Neuronal stem cell (in vitro differentiated cells): Measurements from ENCODE around the gene UTP20.

Experiments
- DNase-seq: peaks from one replicate; pipeline ENCODE4 v3.0.0-alpha.2; 2013; ENCODE audit warnings: low spot score
- H2AFZ ChIP-seq: one replicate; pipeline ENCODE4 v1.6.1; 2013; ENCODE audit warnings: mild to moderate bottlenecking, low read length, inconsistent platforms
- H2AK5ac ChIP-seq: 2 replicates; pipeline ENCODE4 v1.6.1; 2013; ENCODE audit warnings: low read depth, mild to moderate bottlenecking, inconsistent platforms, low read length, moderate library complexity, mixed read lengths
- H2BK120ac ChIP-seq: 2 replicates; pipeline ENCODE4 v1.6.1; 2013; ENCODE audit warnings: low read depth, mild to moderate bottlenecking, inconsistent platforms, low read length, moderate library complexity, mixed read lengths
- H2BK12ac ChIP-seq: one replicate; pipeline ENCODE4 v1.6.1; 2013; ENCODE audit warnings: low read length, inconsistent platforms
- H2BK15ac ChIP-seq: 2 replicates; pipeline ENCODE4 v1.6.1; 2013; ENCODE audit warnings: mild to moderate bottlenecking, low read length, inconsistent platforms, mixed read lengths
- H2BK5ac ChIP-seq: one replicate; pipeline ENCODE4 v1.6.1; 2013; ENCODE audit warnings: inconsistent platforms, mild to moderate bottlenecking, low read length, moderate library complexity
- H3K14ac ChIP-seq: one replicate; pipeline ENCODE4 v1.6.1; 2013; ENCODE audit warnings: low read length, inconsistent platforms
- H3K18ac ChIP-seq: 2 replicates; pipeline ENCODE4 v1.6.1; 2013; ENCODE audit warnings: low read length, inconsistent platforms
- H3K23ac ChIP-seq: 2 replicates; pipeline ENCODE4 v1.6.1; 2013; ENCODE audit warnings: low read depth, mild to moderate bottlenecking, mixed read lengths, low read length, inconsistent platforms; ENCODE audit not compliant: poor library complexity
- H3K27ac ChIP-seq: replicated peaks from 3 replicates; pipeline ENCODE4 v1.5.1; 2013; ENCODE audit warnings: low read length, inconsistent platforms
- H3K27me3 ChIP-seq, 3 experiments: 2 replicates each; pipeline ENCODE4 v1.6.1; 2013; ENCODE audit warnings: low read length in 3 of 3, mild to moderate bottlenecking in 2 of 3, inconsistent platforms in 1 of 3, low read depth in 1 of 3, mixed read lengths in 1 of 3, moderate library complexity in 1 of 3; ENCODE audit not compliant: control insufficient read depth in 3 of 3, insufficient read depth in 3 of 3
- H3K36me3 ChIP-seq, 2 donors: replicated peaks in 1 of 2; 2 replicates each; pipeline ENCODE4 v1.6.1; 2013; ENCODE audit warnings: low read length in 2 of 2; ENCODE audit not compliant: control insufficient read depth in 2 of 2, insufficient read depth in 2 of 2
- H3K4ac ChIP-seq: 2 replicates; pipeline ENCODE4 v1.6.1; 2013; ENCODE audit warnings: inconsistent platforms, mild to moderate bottlenecking, low read length, moderate library complexity
- H3K4me1 ChIP-seq, 2 donors: 1 replicate in 1 of 2; 2 replicates in 1 of 2; pipeline ENCODE4 v1.6.1; 2013; ENCODE audit warnings: low read length in 2 of 2, low read depth in 1 of 2; ENCODE audit not compliant: control insufficient read depth in 2 of 2, insufficient read depth in 1 of 2
- H3K4me2 ChIP-seq: one replicate; pipeline ENCODE4 v1.6.1; 2013; ENCODE audit warnings: mild to moderate bottlenecking, low read length, inconsistent platforms; ENCODE audit not compliant: insufficient read depth, poor library complexity, severe bottlenecking
- H3K4me3 ChIP-seq, 2 donors: 2 replicates each; pipeline ENCODE4 v1.5.1; 2013; ENCODE audit warnings: low read length in 2 of 2, mild to moderate bottlenecking in 2 of 2, inconsistent platforms in 1 of 2, moderate library complexity in 1 of 2
- H3K79me1 ChIP-seq: one replicate; pipeline ENCODE4 v1.6.1; 2013; ENCODE audit warnings: low read depth, mild to moderate bottlenecking, inconsistent platforms, low read length, moderate library complexity
- H3K9ac ChIP-seq: one replicate; pipeline ENCODE4 v1.6.1; 2013; ENCODE audit warnings: mild to moderate bottlenecking, low read depth, low read length, inconsistent platforms; ENCODE audit not compliant: poor library complexity
- H3K9me3 ChIP-seq, 2 donors: replicated peaks in 1 of 2; 2 replicates each; pipeline versions ENCODE3 to v1.6.1; 2013; ENCODE audit warnings: low read length in 2 of 2, mild to moderate bottlenecking in 2 of 2, inconsistent platforms in 1 of 2, low read depth in 1 of 2, mixed read lengths in 1 of 2, moderate library complexity in 1 of 2; ENCODE audit not compliant: control insufficient read depth in 2 of 2, insufficient read depth in 1 of 2
- H4K8ac ChIP-seq: one replicate; pipeline ENCODE4 v1.6.1; 2013; ENCODE audit warnings: low read depth, mild to moderate bottlenecking, inconsistent platforms, low read length, moderate library complexity
- H4K91ac ChIP-seq: one replicate; pipeline ENCODE4 v1.6.1; 2013; ENCODE audit warnings: low read length, low read depth, mild to moderate bottlenecking, inconsistent platforms; ENCODE audit not compliant: poor library complexity
- WGBS, 2 donors: extraction: QIAGEN DNeasy Blood & Tissue Kit; methylation state at CpG; one replicate each; pipeline ENCODE4 v1.1.7; 2013; ENCODE audit warnings: missing lambda C conversion rate in 2 of 2, mixed read lengths in 1 of 2; ENCODE audit not compliant: insufficient read length in 2 of 2, insufficient replicate concordance in 1 of 2; ENCODE audit errors: extremely low coverage in 2 of 2; 5-methylcytosine and 5-hydroxymethylcytosine counted together

The UTP20 gene

DNA sequence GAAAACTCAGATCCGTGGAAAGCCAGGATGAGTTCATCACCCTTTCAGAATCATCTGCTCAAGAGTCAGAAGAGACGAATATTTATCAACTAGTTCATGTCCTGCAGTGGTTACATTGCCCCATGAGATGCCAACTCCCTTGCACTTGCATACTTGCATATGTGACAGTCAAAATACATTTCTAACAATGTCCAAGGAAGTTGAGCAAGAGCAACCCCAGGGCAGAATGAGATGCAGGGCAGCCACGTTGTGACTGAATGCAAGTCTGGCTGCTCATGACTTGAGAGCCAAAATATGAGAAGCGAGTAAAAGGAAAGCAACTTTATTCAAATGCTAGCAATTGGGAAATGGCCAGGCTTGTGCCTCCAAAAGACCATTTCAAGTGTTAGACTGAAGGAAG, 23.6 kb upstream of the UTP20 start:
- H2AK5ac ChIP-seq: no peak overlapping the region
- H4K8ac ChIP-seq: no peak overlapping the region
- peaks cover 0 to 4% of the 10 kb centered on the region in 2 donors for H3K9me3 ChIP-seq
- no peak overlapping the region for H4K91ac ChIP-seq
- no CpG with 5 or more reads among the region's 4 CpGs for WGBS, 2 donors
- no peak overlapping the region for H3K23ac ChIP-seq
- H3K79me1 ChIP-seq: no peaks in the 10 kb centered on the region
- no peak overlapping the region for H3K4me2 ChIP-seq
- no peak overlapping the region for H2AFZ ChIP-seq
- H3K4me3 ChIP-seq: no peak overlapping the region
- H3K18ac ChIP-seq: no peak overlapping the region
- no peaks in the 10 kb centered on the region for H3K4me1 ChIP-seq
- H2BK5ac ChIP-seq: no peak overlapping the region
- no peaks in the 10 kb centered on the region for H3K36me3 ChIP-seq
- H3K9ac ChIP-seq: no peak overlapping the region
- no peak overlapping the region for H2BK120ac ChIP-seq
- no peak overlapping the region for H3K27ac ChIP-seq
- no peak overlapping the region for H3K4ac ChIP-seq
- no peak overlapping the region for H2BK12ac ChIP-seq
- no peak overlapping the region for H3K14ac ChIP-seq
- no peaks in the 10 kb centered on the region for H3K27me3 ChIP-seq
- DNase-seq: no peak
- no peak overlapping the region for H2BK15ac ChIP-seq

DNA sequence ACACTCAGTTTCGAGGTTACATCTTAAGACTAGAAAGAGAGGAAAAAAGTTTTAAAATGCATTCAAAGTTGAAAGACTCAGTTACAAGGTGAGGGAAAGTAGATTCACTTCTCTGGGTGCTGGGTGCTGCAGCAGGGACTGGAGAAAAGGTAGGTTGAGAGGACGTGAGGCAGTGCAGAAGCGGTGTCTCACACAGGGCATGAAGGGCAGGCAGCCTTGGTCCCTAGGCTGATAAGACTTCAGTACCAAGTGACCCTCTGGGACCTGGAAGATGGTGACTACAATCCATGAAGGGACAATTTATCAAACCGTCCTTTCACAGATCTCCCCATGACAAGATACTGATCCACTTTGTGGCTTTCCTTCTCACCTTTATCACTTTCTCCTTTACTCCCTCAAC, 22.5 kb upstream of the UTP20 start:
- no peaks in the 10 kb centered on the region for H3K79me1 ChIP-seq
- no peak overlapping the region for H4K8ac ChIP-seq
- H3K9ac ChIP-seq: no peak overlapping the region
- no peak overlapping the region for H3K23ac ChIP-seq
- no CpG with 5 or more reads among the region's 4 CpGs for WGBS, 2 donors
- no peak overlapping the region for H3K18ac ChIP-seq
- H3K4ac ChIP-seq: no peak overlapping the region
- H3K27ac ChIP-seq: no peak overlapping the region
- no peak overlapping the region for H3K14ac ChIP-seq
- no peak overlapping the region for H2BK12ac ChIP-seq
- no peak overlapping the region for H2AK5ac ChIP-seq
- H3K4me2 ChIP-seq: no peak overlapping the region
- no peaks in the 10 kb centered on the region for H3K27me3 ChIP-seq
- no peak overlapping the region for H3K4me3 ChIP-seq
- H3K4me1 ChIP-seq: no peaks in the 10 kb centered on the region
- no peak overlapping the region for H2AFZ ChIP-seq
- no peak overlapping the region for H2BK5ac ChIP-seq
- no peaks in the 10 kb centered on the region for H3K36me3 ChIP-seq
- H2BK15ac ChIP-seq: no peak overlapping the region
- H4K91ac ChIP-seq: no peak overlapping the region
- DNase-seq: no peak
- H3K9me3 ChIP-seq: peaks cover 0 to 4% of the 10 kb centered on the region in 2 donors
- H2BK120ac ChIP-seq: no peak overlapping the region

DNA sequence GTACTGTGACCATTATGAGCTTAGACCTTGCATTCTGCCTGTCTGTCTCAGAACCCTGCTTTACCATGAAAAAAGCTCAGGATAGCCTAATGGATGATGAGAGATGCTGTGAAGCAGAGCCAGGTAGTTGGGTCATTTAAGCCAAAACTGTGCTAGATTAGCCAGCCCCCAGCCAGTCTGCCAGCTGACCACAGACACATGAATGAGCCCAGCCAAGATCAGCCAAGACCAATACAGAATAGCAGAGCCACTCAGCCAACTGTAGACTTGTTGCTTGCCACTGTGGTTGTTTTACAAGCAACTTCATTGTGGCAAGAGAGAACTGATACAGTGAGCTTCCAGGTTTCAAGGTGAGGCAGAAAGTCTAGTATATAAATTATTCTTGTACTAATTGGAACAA, 12.8 kb upstream of the UTP20 start:
- Histone ChIP-seq H3K27me3 (no peaks in the 10 kb centered on the region), H3K4me3 (peak overlapping the region in 1 of 2 donors; percentile 16)

DNA sequence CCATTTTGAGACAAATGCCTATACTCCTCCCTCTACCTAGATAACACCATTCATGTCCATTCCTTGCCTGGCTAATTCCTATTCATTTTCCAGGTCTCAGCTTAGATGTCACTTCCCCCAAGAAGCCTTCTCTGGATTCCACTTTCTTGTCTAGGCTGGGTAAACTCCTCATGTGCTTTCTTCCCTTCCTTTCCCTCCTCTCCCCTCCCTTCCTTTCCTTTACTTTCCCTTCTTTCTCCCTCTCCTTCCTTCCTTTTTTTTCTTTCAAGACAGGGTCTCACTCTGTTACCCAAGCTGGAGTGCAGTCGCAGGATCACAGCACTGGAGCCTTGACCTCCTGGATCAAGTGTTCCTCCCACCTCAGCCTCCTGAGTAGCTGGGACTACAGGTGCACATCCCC, 3.5 kb upstream of the UTP20 start:
- no peak overlapping the region for H3K9ac ChIP-seq
- no peaks in the 10 kb centered on the region for H3K79me1 ChIP-seq
- no CpG with 5 or more reads among the region's 1 CpG for WGBS, 2 donors
- no peak overlapping the region for H4K91ac ChIP-seq
- H3K4me3 ChIP-seq: no peak overlapping the region
- peaks cover 0 to 7% (median 0%) of the 10 kb centered on the region in 3 experiments for H3K27me3 ChIP-seq
- no peak overlapping the region for H2BK15ac ChIP-seq
- no peak overlapping the region for H3K14ac ChIP-seq
- no peak overlapping the region for H3K4me2 ChIP-seq
- no peaks in the 10 kb centered on the region for H3K36me3 ChIP-seq
- DNase-seq: no peak
- H2BK120ac ChIP-seq: no peak overlapping the region
- no peaks in the 10 kb centered on the region for H3K9me3 ChIP-seq
- no peaks in the 10 kb centered on the region for H3K4me1 ChIP-seq
- H4K8ac ChIP-seq: no peak overlapping the region
- H2BK5ac ChIP-seq: no peak overlapping the region
- H2AK5ac ChIP-seq: no peak overlapping the region
- H2AFZ ChIP-seq: no peak overlapping the region
- H2BK12ac ChIP-seq: no peak overlapping the region
- H3K18ac ChIP-seq: no peak overlapping the region
- no peak overlapping the region for H3K27ac ChIP-seq
- no peak overlapping the region for H3K23ac ChIP-seq
- no peak overlapping the region for H3K4ac ChIP-seq

More for the DNA sequence above, 12.8 kb upstream of the UTP20 start:
- H4K91ac ChIP-seq: no peak overlapping the region
- H3K4ac ChIP-seq: no peak overlapping the region
- H3K4me2 ChIP-seq: no peak overlapping the region
- no peak overlapping the region for H3K23ac ChIP-seq
- H2BK15ac ChIP-seq: no peak overlapping the region
- H3K36me3 ChIP-seq: no peaks in the 10 kb centered on the region
- no peak overlapping the region for H2BK12ac ChIP-seq
- no peak overlapping the region for H3K9ac ChIP-seq
- H3K79me1 ChIP-seq: no peaks in the 10 kb centered on the region
- no peak overlapping the region for H2AK5ac ChIP-seq
- no peak overlapping the region for H2AFZ ChIP-seq
- H3K18ac ChIP-seq: no peak overlapping the region
- H3K4me1 ChIP-seq: no peaks in the 10 kb centered on the region
- no peak overlapping the region for H3K14ac ChIP-seq
- no peak overlapping the region for H2BK120ac ChIP-seq
- no peak overlapping the region for H3K27ac ChIP-seq
- H3K9me3 ChIP-seq: no peaks in the 10 kb centered on the region
- no peak overlapping the region for H2BK5ac ChIP-seq
- H4K8ac ChIP-seq: no peak overlapping the region
- no peak for DNase-seq
